GM18873 (cell line): ENCODE data around the gene PLD5.

Experiments used
- ATAC-seq: cut with Tn5 transposase; IDR thresholded peaks from one replicate; pipeline ENCODE4 v1.9.1; 2021; ENCODE audit warnings: mild to moderate bottlenecking, moderate library complexity, moderate number of reproducible peaks; ENCODE audit not compliant: unreplicated experiment, low FRiP score

PLD5 gene

DNA sequence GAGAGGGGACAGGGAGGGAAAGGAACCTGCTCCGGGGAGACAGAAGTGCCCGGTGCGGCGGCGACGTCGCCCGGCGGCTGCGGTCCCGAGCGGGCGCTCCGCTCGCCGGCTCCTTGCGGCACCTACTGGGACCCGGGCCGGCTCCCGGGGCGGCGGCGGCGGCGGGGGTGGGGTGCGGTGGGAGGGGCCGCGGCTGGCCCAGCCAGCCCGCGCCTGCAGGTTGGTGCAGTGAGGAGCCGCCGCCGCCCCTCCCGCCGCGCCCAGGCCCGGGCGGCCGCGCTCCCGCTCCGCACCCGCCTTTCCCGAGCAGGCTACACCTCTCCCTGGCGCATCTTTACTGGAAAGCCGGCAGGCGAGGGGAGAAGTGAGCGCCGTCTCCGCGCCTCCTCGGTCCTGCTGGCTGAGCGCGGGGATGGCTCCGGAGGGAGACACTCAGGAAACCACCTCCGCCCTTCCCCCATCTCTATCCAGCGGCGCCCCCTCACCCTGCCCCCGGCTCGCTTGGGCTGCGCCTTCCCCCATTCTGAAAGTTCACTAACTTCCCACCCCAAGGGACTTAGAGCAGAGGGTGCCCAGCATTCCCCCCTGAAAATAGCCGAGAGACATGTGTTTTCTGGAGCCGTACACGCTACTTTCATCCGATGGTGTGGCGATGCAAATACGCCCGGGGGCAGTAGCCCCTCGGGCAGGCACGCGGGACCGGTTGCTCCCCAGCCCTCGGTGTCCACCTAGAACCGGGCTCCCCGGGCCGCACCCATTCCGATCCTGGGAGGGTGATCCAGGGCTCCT, at the start of gene PLD5:
Gene PLD5, minus strand, starts transcription at position 127 of the 789 bp plus-strand sequence.
- no peak for ATAC-seq

DNA sequence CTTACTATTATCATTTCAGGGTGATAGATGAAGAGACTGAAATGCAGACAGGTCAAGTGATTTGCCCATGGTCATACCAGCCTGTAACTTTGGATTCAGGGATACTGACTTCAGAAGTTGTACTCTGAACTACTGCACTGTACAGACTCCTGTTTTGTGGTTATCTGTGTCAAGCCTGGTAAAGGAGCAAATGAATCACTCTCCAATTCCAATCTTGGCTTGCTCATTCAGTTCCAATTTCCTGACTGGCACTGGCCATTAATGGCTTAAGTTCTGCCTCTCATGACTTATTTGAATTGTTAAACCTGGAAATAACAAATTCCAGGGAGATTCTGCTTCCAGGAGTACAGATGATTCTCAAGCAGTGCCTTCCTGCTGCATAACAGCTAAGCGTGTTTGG, 45.4 kb upstream of the PLD5 start:
- ATAC-seq: no peak

DNA sequence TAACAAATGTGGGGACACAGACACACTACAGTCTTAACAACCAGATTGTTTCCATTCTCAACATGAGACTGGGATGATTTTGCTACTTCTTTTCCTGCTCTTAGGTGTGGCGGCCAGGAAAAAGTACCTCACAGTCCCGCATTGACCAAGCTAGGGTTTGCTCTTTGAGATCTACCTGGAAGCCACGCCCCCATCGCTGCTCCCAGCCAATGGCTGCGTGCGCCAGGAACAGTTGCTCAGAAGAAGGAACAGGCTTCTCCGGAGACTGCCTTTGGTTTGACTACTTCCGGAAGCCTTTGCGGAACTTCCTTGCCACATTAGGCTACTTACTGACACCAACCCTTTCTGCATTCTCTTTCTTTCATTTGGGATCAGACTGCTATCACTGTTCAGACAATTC, 44.2 kb upstream of the PLD5 start:
- no peak for ATAC-seq

DNA sequence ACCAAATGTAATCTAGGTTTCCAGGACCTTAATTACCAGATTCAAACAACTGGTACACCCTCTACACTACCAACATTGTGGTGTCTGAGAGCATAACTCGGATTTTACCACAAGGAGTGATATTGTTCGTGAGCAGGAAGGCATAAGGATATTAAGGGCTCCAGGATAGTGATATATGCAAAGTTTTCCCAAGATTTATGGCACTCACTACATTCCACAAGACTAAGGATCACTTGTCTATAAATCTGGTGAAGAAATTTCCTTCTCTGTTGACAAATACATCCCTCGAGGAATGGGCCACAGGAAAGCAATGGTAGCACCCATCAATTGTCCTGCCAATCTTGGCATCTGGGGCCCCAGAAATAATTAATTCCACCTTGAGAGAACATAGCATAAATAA, 43.1 kb upstream of the PLD5 start:
- no peak for ATAC-seq

DNA sequence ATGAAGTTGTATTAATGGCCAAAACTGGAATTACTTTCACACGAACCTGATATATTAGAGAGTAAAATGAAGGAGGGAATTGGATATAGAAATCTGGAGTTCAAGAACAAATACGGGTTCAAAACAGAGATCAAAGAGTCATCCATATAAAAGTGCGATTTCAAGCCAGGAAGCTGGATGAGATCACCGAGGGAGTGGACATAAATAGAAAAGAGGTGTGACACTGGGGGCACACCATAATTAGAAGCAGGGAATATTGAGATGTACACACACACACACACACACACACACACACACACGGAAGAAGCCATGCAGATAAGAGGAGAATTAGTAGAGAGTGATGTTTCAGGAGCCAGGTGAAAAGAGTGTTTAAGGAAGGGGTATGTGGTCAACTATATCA, 32.3 kb upstream of the PLD5 start:
- ATAC-seq: no peak

DNA sequence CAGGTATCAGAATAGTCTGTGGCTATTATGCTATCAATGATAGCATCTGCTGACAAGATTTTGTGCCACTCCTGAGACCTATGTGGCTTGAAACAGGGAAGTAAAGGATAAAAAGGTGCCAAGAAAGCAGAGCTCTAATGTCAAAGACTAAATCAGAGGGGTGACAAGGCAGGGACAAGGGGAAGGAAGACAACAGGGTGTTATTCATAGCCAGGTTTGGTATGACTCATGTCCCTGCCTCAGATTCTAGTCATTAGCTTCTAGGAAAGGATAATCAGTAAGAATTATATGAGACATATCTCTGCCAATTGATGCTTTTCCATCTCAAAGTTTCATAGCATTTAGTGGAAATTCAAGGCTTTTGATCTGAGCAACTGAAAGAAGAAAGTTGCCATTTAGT, 31.8 kb upstream of the PLD5 start:
- ATAC-seq: no peak

DNA sequence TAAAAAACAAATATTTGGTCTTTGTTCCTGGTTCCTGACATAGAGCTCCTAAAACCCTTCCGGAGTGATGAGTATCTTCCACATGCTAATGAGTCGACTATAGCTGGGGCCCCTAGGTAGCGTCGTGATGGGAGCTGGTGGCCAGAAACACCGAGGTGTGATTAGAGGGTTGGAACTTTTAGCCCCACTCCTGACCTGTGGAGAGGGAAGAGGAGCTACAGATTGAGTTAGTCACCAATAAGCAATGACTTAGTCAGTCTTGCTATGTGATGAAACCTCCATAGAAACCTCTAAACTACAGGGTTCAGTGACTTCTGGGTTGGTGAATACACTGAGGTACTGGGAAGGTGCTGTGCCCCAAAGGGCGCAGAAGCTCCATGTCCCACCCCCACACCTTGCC, 30.1 kb upstream of the PLD5 start:
- no peak for ATAC-seq

DNA sequence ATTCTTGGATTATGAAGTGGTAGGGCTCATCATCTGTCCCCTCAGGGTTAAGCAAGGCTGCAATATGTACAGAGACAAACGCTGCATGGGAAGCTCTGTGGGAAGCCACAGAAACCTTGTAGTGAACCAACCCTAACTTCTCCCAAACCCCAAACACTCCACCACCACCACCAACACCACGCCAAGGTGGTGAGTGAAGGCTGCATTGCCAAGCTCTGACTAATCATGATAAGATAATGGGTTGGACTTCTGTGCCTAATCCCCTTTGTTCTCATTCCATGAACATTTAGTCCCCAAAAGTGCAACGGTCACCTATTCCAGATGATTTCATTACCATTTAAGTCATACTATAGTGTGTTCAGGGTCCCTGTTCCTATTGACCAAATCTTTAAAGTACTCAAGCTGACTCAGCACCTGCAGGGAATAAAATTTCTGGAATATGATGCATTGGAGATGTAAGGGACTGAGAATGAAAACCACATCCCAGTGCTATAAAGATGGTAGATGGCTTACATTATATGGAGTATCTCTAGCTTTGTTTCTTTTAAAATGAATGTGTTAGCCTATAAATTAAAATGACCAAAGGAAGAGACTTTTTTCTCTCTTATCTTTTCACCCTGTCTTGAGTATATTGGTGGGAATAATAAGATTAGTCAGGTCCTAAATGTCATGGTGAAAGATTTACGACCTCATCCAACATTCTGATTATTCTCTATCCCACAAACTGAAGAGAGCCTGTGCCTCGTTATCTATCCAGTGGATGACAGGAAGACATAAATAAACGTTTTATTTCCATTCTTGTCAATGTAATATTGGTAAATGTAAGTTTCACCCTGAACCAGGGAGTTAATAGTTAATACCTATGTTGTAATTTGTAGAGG, 22.6 kb upstream of the PLD5 start:
- ATAC-seq: no peak

DNA sequence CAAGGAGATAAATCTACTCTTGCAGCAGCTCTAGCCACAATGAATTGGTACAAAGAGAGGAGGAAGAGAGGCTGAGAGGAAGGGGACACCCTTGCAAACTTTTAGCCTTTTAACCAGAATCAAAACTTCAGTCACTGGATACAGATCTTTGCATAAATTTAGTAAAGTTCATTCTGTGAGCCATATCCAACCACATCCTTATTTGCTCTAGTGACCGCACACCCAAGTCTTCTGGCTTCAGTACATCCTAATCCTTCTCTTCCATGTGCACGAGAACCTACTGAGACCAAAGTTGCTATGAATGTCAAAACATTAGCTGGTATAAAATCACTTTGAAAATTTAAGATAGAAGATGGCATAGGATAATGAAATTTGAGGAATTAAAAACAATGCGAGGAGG, 21.9 kb upstream of the PLD5 start:
- no peak for ATAC-seq

DNA sequence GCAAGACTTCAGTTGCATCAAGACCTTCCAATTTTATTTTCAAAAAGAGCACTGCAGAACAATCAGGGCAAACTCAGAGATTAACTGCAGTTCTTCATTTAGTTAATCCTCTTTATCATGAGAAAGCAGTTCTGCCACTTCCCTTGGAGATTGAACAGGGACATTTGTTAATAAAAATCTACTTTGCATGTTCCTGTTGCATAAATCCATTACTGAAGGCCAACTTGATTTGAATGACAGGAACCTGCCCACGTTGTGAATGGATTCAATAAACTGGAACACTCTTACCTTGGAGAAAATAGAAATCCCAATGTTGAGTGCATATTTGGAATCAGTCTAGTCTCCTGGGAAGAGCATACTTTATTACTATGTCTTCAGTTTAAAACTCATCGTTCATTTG, 19.6 kb upstream of the PLD5 start:
- no peak for ATAC-seq

DNA sequence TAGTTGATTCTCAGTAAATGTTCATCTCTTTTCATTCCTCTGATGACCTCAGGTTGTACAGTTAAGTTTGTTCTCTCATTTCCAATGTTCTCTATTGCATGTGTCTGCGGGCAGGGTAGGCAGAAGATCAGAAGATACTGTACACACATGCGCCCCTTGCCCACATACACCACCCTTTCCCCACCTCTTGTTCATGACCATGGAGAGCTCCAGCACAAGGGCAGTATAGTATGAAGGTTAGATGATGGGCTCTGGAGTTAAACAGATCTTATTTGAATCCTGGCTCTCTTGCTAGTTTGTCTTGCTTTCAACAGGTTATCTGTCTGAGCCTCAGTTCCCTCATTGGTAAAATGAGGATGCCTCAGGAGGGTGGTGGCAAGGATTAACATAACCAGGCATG, 17.8 kb upstream of the PLD5 start:
- no peak for ATAC-seq

DNA sequence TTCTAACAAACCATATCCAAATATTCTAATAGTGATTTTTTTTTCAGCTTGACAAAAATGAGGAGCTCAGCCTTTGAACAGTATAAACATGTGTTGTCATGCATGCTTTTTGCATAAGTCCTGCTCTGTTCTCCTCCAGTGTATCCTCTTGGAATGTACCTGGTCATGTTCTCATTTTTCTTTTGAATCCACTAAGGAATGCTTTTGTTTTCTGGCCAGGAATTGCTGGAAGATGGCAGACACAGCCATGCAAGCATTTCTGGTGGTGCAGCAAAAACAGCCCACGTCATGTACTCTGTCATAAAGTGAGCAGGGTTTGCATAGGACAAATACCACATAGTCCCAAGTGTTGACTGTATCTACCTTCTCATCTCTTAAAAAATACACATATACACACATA, 11.5 kb upstream of the PLD5 start:
- no peak for ATAC-seq

DNA sequence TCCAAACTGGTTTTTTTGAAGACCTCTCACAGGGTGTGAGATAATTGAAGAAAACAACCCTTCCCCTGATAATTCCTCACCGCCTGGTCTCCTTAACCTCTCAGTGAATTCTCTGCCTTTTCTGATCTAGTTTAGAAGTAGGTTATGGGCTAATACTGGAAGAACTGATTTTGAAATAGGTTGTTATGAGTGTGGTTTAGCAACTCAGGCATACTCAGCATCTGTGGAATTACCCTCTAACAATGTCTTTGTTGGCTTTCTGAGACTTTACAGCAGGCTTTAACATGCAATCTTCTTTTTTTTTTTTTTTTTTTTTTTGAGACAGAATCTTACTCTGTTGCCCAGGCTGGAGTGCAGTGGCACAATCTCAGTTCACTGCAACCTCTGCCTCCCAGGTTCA, 10.3 kb upstream of the PLD5 start:
- ATAC-seq: no peak

DNA sequence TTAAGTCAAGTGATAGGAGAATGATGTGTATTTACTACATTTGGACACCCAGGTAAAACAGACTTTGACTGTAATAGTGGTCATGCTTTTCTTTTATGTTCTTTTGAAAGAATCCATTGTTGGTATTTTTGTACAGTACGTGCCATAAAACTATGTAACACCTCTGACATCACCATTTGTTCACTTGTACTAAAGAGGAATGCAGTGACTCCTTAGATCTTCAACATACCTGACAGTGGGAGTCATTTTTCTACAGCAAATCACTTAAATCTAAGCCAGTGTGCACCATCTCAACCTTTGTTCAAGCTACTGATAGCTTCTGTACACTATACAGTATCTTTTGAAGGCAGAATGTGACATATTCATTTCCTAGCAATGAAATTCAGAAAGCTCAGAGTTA, 6.3 kb upstream of the PLD5 start:
- no peak for ATAC-seq

DNA sequence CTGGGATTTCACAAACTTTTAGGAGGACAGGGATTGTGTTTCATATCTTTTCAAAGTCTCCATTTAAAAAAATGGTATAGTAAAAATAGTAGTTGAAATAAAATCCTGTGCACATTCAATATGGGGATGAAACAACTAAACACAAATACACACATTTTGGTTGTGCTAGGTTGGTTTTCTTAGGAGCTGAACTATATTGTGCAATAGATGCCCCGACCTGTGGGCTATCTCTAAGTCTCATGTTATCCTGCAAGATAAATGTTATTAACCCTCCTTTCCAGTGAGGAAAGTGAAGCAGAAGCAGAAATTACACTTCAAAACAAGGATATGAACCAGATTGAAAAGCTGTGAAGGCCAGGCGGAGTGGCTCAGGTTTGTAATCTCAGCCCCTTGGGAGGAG, 1.3 kb upstream of the PLD5 start:
- no peak for ATAC-seq

DNA sequence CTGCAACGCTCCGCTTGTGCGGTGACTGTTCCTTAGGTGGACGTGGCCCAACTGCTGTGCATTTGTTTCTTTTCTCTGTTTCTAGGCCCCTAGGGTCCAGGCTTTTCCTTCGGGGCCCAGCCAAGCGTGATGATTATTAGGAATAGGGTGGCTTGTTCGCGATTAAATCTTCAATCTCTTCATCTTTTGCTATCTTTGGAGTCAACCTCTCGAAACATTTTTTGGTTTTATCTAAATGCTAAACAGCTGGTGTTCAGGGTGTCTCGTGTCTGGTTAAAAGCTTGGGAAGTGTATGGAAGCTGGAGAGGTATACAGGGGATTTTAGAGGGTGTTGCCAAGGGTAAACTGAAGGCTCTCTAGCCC, 844 bp upstream of the PLD5 start:
- no peak for ATAC-seq

DNA sequence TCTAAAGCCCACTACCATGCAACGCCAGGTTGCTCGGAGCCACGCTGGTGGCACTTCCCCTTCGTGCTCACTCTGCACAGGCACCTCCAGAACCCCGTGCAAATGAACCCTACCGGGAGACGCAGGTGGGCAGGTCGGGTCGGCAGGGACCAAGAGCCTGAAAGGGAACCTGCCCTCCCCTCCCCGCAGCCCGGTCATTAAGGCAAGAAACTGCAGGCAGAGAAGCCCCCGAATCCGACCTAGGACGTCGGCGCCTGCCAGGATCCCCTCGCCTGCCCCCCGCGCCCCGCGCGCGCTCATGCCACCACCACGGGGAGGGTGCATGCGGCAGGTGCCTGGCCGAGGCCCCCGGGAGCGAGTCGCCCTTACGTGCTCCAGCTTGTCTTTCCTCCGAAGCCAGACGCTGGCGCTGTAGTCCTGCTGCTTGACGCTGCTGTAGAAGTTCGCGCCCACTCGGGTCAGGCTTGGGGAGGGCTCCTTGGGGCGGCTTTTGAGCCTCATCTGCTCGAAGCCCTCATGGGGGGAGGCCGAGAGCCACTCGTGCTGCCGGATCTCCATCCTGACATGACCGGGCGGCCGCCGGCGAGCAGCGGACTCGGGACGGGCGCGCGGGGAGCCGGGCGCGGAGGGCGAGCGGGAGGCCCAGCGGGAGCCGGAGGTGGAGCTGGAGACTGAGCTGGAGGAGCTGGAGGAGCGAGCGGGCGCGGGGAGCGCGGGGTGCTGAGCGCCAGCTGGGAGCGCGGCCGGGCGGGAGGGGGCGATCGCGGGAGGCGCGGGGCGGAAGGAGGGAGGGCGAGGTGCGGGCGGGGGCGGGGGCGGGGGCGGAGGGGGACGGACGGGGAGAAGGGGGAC, 552 bp downstream of the PLD5 start:
- ATAC-seq: no peak

DNA sequence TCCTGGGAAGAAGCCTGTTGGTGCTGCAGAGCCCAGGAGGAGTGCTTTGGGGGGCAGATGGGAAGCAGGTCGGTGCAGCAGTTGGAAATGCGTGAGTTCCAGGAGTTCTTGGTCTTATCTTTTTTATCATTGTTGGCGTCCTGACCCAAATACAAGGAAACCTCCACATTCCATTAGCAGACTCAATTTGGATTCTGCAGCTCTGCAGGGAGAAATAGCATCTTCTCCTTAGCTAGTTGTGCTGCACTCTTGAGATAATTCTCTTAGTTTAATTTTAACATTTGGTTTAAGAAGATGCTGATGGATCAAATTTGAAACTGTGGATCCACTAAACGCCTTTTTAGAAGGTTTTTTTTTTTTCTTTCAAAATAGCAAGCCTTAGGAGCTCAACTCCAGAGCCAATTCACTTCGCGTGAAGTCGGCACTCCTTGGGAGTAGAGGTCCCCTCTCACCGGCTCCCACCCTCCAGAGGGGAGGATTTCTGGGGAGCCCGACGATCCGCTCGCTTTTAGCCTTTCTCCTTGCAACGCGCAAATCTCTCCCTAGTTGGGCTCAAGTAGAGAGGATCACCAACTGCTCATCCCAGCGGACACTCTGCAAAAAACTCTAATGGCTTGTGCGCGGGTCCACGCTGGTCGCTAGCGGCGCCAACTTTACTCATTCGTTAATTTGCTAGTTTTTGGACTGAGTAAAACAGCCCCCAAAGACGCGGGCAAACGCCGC, 1.3 kb downstream of the PLD5 start:
- ATAC-seq: no peak

DNA sequence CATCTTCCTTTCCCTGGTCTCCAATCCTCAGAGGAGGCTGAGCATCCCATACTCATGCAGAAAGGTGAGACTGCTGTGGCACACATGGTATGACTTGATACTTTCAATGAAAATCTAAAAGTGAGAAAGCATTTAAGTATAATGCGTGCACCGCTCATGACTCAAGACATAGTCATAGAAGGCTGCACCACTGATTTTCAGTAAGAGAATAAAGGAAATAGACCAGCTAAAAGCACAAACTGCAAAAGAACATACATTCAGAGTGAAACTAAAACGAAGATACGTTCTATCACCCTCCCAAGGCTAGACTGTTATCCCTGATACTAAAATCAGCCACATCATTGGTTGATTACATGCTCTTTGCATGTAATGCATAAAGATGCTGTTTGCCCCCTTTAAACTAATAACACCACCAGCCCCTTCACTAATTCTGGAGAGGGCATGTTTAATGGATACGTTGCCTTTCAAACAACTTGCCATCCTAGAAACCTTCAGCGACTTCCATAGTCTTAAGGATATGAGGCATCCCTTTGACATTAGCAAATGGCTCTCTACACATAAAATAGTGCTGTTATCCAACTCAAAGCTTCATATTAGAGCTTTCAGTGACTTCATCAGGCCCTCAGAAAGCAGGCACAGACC, 2.1 kb downstream of the PLD5 start:
- no peak for ATAC-seq

DNA sequence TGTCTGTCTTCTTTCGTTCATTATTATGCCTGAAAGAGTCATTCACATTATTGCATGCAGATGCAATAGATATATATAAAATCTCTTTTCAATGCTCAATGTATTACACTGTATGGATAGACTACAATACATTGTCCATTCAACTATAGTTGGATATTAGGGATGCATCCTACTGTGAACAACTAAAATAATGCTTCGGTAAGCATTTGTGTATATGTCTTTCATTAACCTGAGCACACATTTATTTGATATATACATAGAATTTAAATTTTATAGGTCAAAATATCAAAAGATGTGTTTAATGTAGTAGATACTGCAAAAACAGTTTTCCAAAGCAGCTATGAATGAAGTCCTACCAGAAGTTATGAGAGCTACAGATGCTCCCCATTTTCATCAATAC, 8.9 kb downstream of the PLD5 start:
- ATAC-seq: no peak
